ENCODE results near the gene OSTN.
"Not testable (repeated sequence)": the region's sequence is repeated elsewhere in the genome, so short reads cannot be mapped to it uniquely, and the experiment has no call there.

Gene OSTN

GRCh38 chr3:191240486-191240885, 41.4 kb downstream of the OSTN start:
- Mint-ChIP-seq H3K9me3 (no peaks in the 10 kb centered on the region), H3K27me3 (no peaks in the 10 kb centered on the region), H3K4me3 (no peak overlapping the region), H3K4me1 (peaks cover 28% of the 10 kb centered on the region), H3K27ac (no peak overlapping the region), H3K36me3 (no peaks in the 10 kb centered on the region)
- ATAC-seq (ENCODE audit: low read depth): no peak
- no peak for DNase-seq (ENCODE audit: low spot score in 2 of 2)

- H3K9me3 Mint-ChIP-seq: peaks cover 3% of the 10 kb centered on the region
- peaks cover 19% of the 10 kb centered on the region for H3K4me1 Mint-ChIP-seq
- H3K36me3 Mint-ChIP-seq: peaks cover 3% of the 10 kb centered on the region
- H3K4me3 Mint-ChIP-seq: no peak overlapping the region
- no peaks in the 10 kb centered on the region for H3K27me3 Mint-ChIP-seq
- H3K27ac Mint-ChIP-seq: peak overlapping the region; percentile 93
- DNase-seq (ENCODE audit: low spot score in 2 of 2): no peak
- no peak for ATAC-seq (ENCODE audit: low read depth)
Measured at GRCh38 chr3:191244242-191244867, 45.3 kb downstream of the OSTN start.

- Mint-ChIP-seq H3K4me1 (peaks cover 13% of the 10 kb centered on the region), H3K27ac (peak overlapping the region; percentile 93), H3K4me3 (peak overlapping the region; percentile 53)
- not testable (repeated sequence) for H3K36me3 Mint-ChIP-seq, H3K9me3 Mint-ChIP-seq, H3K27me3 Mint-ChIP-seq
- DNase-seq (ENCODE audit: low spot score in 2 of 2) (peak; percentile 51 to 75), ATAC-seq (ENCODE audit: low read depth) (peak; percentile 99)
Measured at GRCh38 chr3:191246034-191246433, 47.0 kb downstream of the OSTN start.

- H3K36me3 Mint-ChIP-seq: peaks cover 3% of the 10 kb centered on the region
- no peaks in the 10 kb centered on the region for H3K27me3 Mint-ChIP-seq
- H3K9me3 Mint-ChIP-seq: peaks cover 3% of the 10 kb centered on the region
- peak overlapping the region; percentile 93 for H3K27ac Mint-ChIP-seq
- H3K4me3 Mint-ChIP-seq: peak overlapping the region; percentile 53
- DNase-seq (ENCODE audit: low spot score in 2 of 2) (no peak), ATAC-seq (ENCODE audit: low read depth) (no peak)
- H3K4me1 Mint-ChIP-seq: peaks cover 17% of the 10 kb centered on the region
Measured at GRCh38 chr3:191246630-191247029, 47.6 kb downstream of the OSTN start.

GRCh38 chr3:191253089-191253799, 54.2 kb downstream of the OSTN start:
- no peaks in the 10 kb centered on the region for H3K27me3 Mint-ChIP-seq
- peak overlapping the region; percentile 97 for H3K27ac Mint-ChIP-seq
- no peaks in the 10 kb centered on the region for H3K9me3 Mint-ChIP-seq
- ATAC-seq (ENCODE audit: low read depth) (peak; percentile 57), DNase-seq (ENCODE audit: low spot score in 2 of 2) (no peak)
- H3K36me3 Mint-ChIP-seq: no peaks in the 10 kb centered on the region
- H3K4me3 Mint-ChIP-seq: peak overlapping the region; percentile 69
- H3K4me1 Mint-ChIP-seq: peaks cover 32% of the 10 kb centered on the region

- peak overlapping the region; percentile 37 for H3K4me3 Mint-ChIP-seq
- no peaks in the 10 kb centered on the region for H3K9me3 Mint-ChIP-seq
- ATAC-seq (ENCODE audit: low read depth): peak; percentile 57
- H3K27me3 Mint-ChIP-seq: no peaks in the 10 kb centered on the region
- DNase-seq (ENCODE audit: low spot score in 2 of 2): no peak
- peak overlapping the region; percentile 97 for H3K27ac Mint-ChIP-seq
- H3K4me1 Mint-ChIP-seq: peaks cover 36% of the 10 kb centered on the region
- H3K36me3 Mint-ChIP-seq: peaks cover 3% of the 10 kb centered on the region
Measured at GRCh38 chr3:191254098-191254873, 55.2 kb downstream of the OSTN start.

GRCh38 chr3:191255156-191255555, 56.1 kb downstream of the OSTN start:
- ATAC-seq (ENCODE audit: low read depth): no peak
- Mint-ChIP-seq H3K9me3 (no peaks in the 10 kb centered on the region), H3K36me3 (peaks cover 3% of the 10 kb centered on the region), H3K4me3 (peak overlapping the region; percentile 17), H3K27me3 (no peaks in the 10 kb centered on the region), H3K27ac (peak overlapping the region; percentile 97), H3K4me1 (peaks cover 36% of the 10 kb centered on the region)
- no peak for DNase-seq (ENCODE audit: low spot score in 2 of 2)

GRCh38 chr3:191256405-191256804, 57.4 kb downstream of the OSTN start:
- peaks cover 3% of the 10 kb centered on the region for H3K36me3 Mint-ChIP-seq
- peaks cover 41% of the 10 kb centered on the region for H3K4me1 Mint-ChIP-seq
- no peak for DNase-seq (ENCODE audit: low spot score in 2 of 2)
- no peaks in the 10 kb centered on the region for H3K9me3 Mint-ChIP-seq
- H3K27ac Mint-ChIP-seq: peak overlapping the region; percentile 75
- ATAC-seq (ENCODE audit: low read depth): no peak
- H3K27me3 Mint-ChIP-seq: no peaks in the 10 kb centered on the region
- H3K4me3 Mint-ChIP-seq: no peak overlapping the region

- no peaks in the 10 kb centered on the region for H3K27me3 Mint-ChIP-seq
- peaks cover 35% of the 10 kb centered on the region for H3K4me1 Mint-ChIP-seq
- H3K36me3 Mint-ChIP-seq: peaks cover 3% of the 10 kb centered on the region
- no peak overlapping the region for H3K4me3 Mint-ChIP-seq
- DNase-seq (ENCODE audit: low spot score in 2 of 2) (no peak), ATAC-seq (ENCODE audit: low read depth) (no peak)
- peak overlapping the region; percentile 55 for H3K27ac Mint-ChIP-seq
- H3K9me3 Mint-ChIP-seq: no peaks in the 10 kb centered on the region
Measured at GRCh38 chr3:191257286-191257685, 58.2 kb downstream of the OSTN start.

- peak overlapping the region; percentile 83 for H3K4me3 Mint-ChIP-seq
- H3K4me1 Mint-ChIP-seq: peaks cover 32% of the 10 kb centered on the region
- no peaks in the 10 kb centered on the region for H3K27me3 Mint-ChIP-seq
- peaks cover 3% of the 10 kb centered on the region for H3K36me3 Mint-ChIP-seq
- peak overlapping the region; percentile 95 for H3K27ac Mint-ChIP-seq
- ATAC-seq (ENCODE audit: low read depth) (no peak), DNase-seq (ENCODE audit: low spot score in 2 of 2) (no peak)
- no peaks in the 10 kb centered on the region for H3K9me3 Mint-ChIP-seq
Measured at GRCh38 chr3:191259486-191259885, 60.4 kb downstream of the OSTN start.

- ATAC-seq (ENCODE audit: low read depth) (no peak), DNase-seq (ENCODE audit: low spot score in 2 of 2) (no peak)
- no peaks in the 10 kb centered on the region for H3K9me3 Mint-ChIP-seq
- peak overlapping the region; percentile 89 for H3K27ac Mint-ChIP-seq
- no peak overlapping the region for H3K4me3 Mint-ChIP-seq
- peaks cover 28% of the 10 kb centered on the region for H3K4me1 Mint-ChIP-seq
- H3K27me3 Mint-ChIP-seq: no peaks in the 10 kb centered on the region
- peaks cover 3% of the 10 kb centered on the region for H3K36me3 Mint-ChIP-seq
Measured at GRCh38 chr3:191260431-191261303, 61.6 kb downstream of the OSTN start.

GRCh38 chr3:191261304-191261638, 62.2 kb downstream of the OSTN start:
- H3K4me1 Mint-ChIP-seq: peaks cover 28% of the 10 kb centered on the region
- no peaks in the 10 kb centered on the region for H3K9me3 Mint-ChIP-seq
- no peaks in the 10 kb centered on the region for H3K27me3 Mint-ChIP-seq
- DNase-seq (ENCODE audit: low spot score in 2 of 2): no peak
- no peak for ATAC-seq (ENCODE audit: low read depth)
- H3K27ac Mint-ChIP-seq: peak overlapping the region; percentile 89
- peaks cover 3% of the 10 kb centered on the region for H3K36me3 Mint-ChIP-seq
- H3K4me3 Mint-ChIP-seq: no peak overlapping the region

- H3K36me3 Mint-ChIP-seq: peaks cover 3% of the 10 kb centered on the region
- no peaks in the 10 kb centered on the region for H3K27me3 Mint-ChIP-seq
- peak overlapping the region; percentile 75 for H3K27ac Mint-ChIP-seq
- peak overlapping the region; percentile 11 for H3K4me3 Mint-ChIP-seq
- peaks cover 31% of the 10 kb centered on the region for H3K4me1 Mint-ChIP-seq
- peaks cover 2% of the 10 kb centered on the region for H3K9me3 Mint-ChIP-seq
- DNase-seq (ENCODE audit: low spot score in 2 of 2): no peak
- peak; percentile 48 for ATAC-seq (ENCODE audit: low read depth)
Measured at GRCh38 chr3:191262650-191263049, 63.6 kb downstream of the OSTN start.
